Esophagus squamous epithelium (tissue), 4 donors: ENCODE data around the gene CNTNAP5.

Experiments used
- CTCF ChIP-seq, 6 experiments: fragments of 450-650 bp in 4 of 6; fragments of 200-600 bp in 2 of 6; sonication (generic) in 2 of 6; IDR thresholded peaks; one replicate each; pipeline ENCODE4 v1.5.1; 2016 to 2019; ENCODE audit warnings: antibody characterized with exemption in 6 of 6, mild to moderate bottlenecking in 4 of 6, moderate library complexity in 4 of 6
- POLR2A ChIP-seq, 4 donors: fragments of 450-650 bp; IDR thresholded peaks; one replicate each; pipeline ENCODE4 v1.6.1; 2017; ENCODE audit warnings: antibody characterized with exemption in 4 of 4, mild to moderate bottlenecking in 4 of 4, moderate library complexity in 3 of 4

GRCh38 chr2:124879640-124880039 is 854.6 kb downstream of the CNTNAP5 start:
- TF ChIP-seq CTCF (IDR thresholded peaks at IDR 0.05) = no peak
- no peak for TF ChIP-seq POLR2A (IDR thresholded peaks at IDR 0.05)
